C4-2B (cell line): ENCODE data around the gene PEX6.

Experiments
- ZFX ChIP-seq: fragments of 450-650 bp; IDR thresholded peaks from 2 replicates; pipeline ENCODE4 v1.6.1; 2017
- TF ChIP-seq, protein P1 (sequence below): fragments of 450-650 bp; conservative IDR thresholded peaks from 2 replicates; pipeline ENCODE4 v1.5.1; 2017; ENCODE audit warnings: mild to moderate bottlenecking

DNA sequence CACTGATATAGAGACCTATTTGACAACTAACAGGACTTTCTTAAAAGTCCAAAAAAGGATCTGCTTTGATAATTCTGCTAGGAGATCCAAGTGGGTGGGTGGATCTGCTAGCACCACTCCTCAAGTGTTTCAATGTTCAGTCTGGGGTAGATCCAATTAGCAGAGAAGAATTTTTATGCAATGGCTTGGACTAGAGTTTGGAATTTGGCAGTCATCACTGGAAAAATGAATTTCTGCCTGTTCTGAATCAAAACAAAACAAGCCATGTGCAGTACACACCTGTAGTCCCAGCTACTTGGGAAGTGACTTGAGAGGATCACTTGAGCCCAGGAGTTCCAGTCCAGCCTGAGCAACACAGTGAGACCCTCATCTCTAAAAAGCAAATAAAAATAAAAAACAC lies 31.0 kb downstream of the PEX6 start:
- TF ChIP-seq, protein P1, sequence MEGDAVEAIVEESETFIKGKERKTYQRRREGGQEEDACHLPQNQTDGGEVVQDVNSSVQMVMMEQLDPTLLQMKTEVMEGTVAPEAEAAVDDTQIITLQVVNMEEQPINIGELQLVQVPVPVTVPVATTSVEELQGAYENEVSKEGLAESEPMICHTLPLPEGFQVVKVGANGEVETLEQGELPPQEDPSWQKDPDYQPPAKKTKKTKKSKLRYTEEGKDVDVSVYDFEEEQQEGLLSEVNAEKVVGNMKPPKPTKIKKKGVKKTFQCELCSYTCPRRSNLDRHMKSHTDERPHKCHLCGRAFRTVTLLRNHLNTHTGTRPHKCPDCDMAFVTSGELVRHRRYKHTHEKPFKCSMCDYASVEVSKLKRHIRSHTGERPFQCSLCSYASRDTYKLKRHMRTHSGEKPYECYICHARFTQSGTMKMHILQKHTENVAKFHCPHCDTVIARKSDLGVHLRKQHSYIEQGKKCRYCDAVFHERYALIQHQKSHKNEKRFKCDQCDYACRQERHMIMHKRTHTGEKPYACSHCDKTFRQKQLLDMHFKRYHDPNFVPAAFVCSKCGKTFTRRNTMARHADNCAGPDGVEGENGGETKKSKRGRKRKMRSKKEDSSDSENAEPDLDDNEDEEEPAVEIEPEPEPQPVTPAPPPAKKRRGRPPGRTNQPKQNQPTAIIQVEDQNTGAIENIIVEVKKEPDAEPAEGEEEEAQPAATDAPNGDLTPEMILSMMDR, result no peak
- no peak for TF ChIP-seq ZFX
